Endothelial cell of umbilical vein (primary cell): ENCODE measurements around the gene ATG10. TPM values are rescaled to one million over a fixed set of nuclear protein-coding genes. Genes with fewer than 3 reads are reported as not detected.

ENCODE experiments used
- BruUV-seq: library from RNA; stranded (reverse); fragments of 400-500 nt; replicated peaks from 2 replicates; lab custom pipeline; 2021; lab: Mats Ljungman, UMichigan
- CTCF ChIA-PET: fragments of 300-600, 350-600 bp; sonication (Branson Sonifier 250); formaldehyde crosslinking; loops from one replicate; lab custom pipeline; 2021; ENCODE audit warnings: antibody characterized with exemption, inconsistent platforms; lab: Charles Lee
- POLR2A ChIA-PET: fragments of 300-600, 350-600 bp; sonication (Branson Sonifier 250); formaldehyde crosslinking; loops from one replicate; lab custom pipeline; 2021; ENCODE audit warnings: antibody characterized with exemption, inconsistent platforms; lab: Charles Lee
- DNase-seq: peaks from one replicate; pipeline ENCODE4 v3.0.0-alpha.2; 2011; ENCODE audit warnings: low read depth, low spot score
- FAIRE-seq: peaks from 2 replicates; lab custom pipeline; 2011; peaks lifted over from hg19 to GRCh38; lab: Jason Lieb, UNC
- H2AFZ ChIP-seq: 2 replicates; pipeline ENCODE4 v1.6.0; 2012; ENCODE audit warnings: low read depth, low read length, control low read depth, inconsistent platforms
- H3K27ac ChIP-seq: 2 replicates; pipeline ENCODE4 v1.5.1; 2011; ENCODE audit warnings: low read depth, mild to moderate bottlenecking, control low read depth, low read length, moderate library complexity; ENCODE audit not compliant: insufficient read depth
- H3K27me3 ChIP-seq, 2 experiments: 2 replicates each; pipeline versions ENCODE4 v1.6.0 to v1.6.1; 2011; ENCODE audit warnings: low read length in 2 of 2, mixed read lengths in 1 of 2; ENCODE audit not compliant: control insufficient read depth in 2 of 2, insufficient read depth in 2 of 2
- H3K36me3 ChIP-seq, 2 experiments: 2 replicates in 1 of 2; 3 replicates in 1 of 2; pipeline ENCODE4 v1.5.1; 2011; ENCODE audit warnings: low read length in 2 of 2, mild to moderate bottlenecking in 1 of 2, moderate library complexity in 1 of 2; ENCODE audit not compliant: control insufficient read depth in 2 of 2, insufficient read depth in 2 of 2; ENCODE audit errors: extremely low read depth in 1 of 2
- H3K4me1 ChIP-seq: 3 replicates; pipeline ENCODE4 v1.5.1; 2011; ENCODE audit warnings: mild to moderate bottlenecking, low read length; ENCODE audit not compliant: control insufficient read depth, insufficient read depth; ENCODE audit errors: extremely low read depth
- H3K4me2 ChIP-seq: 2 replicates; pipeline ENCODE4 v1.6.1; 2011; ENCODE audit warnings: low read length, control low read depth, mixed read lengths; ENCODE audit not compliant: insufficient read depth
- H3K4me3 ChIP-seq, 3 experiments: fragments of 200-600 bp in 1 of 3; sonication (generic), shearing (Covaris generic) in 1 of 3; replicated peaks in 1 of 3; 2 replicates each; pipeline ENCODE4 v1.5.1; 2011 to 2016; ENCODE audit warnings: control low read depth in 3 of 3, low read length in 3 of 3, mild to moderate bottlenecking in 2 of 3, inconsistent platforms in 1 of 3, low read depth in 1 of 3, moderate library complexity in 1 of 3; ENCODE audit not compliant: insufficient read depth in 1 of 3
- H3K79me2 ChIP-seq: 2 replicates; pipeline ENCODE4 v1.6.0; 2012; ENCODE audit warnings: low read length, inconsistent platforms; ENCODE audit not compliant: control insufficient read depth, insufficient read depth
- H3K9ac ChIP-seq: replicated peaks from 2 replicates; pipeline ENCODE3; 2011; ENCODE audit warnings: low read length, control low read depth; ENCODE audit not compliant: insufficient read depth; ENCODE audit errors: extremely low read depth
- H3K9me1 ChIP-seq: replicated peaks from 3 replicates; pipeline ENCODE4 v1.6.0; 2011; ENCODE audit warnings: mild to moderate bottlenecking, low read length; ENCODE audit not compliant: control insufficient read depth, insufficient read depth; ENCODE audit errors: extremely low read depth
- H3K9me3 ChIP-seq: replicated peaks from 2 replicates; pipeline ENCODE4 v1.5.1; 2012; ENCODE audit warnings: low read length, inconsistent platforms; ENCODE audit not compliant: control insufficient read depth, insufficient read depth
- H4K20me1 ChIP-seq: replicated peaks from 2 replicates; pipeline ENCODE3; 2011; ENCODE audit warnings: mild to moderate bottlenecking, low read length; ENCODE audit not compliant: control insufficient read depth, insufficient read depth; ENCODE audit errors: extremely low read depth
- CTCF ChIP-seq, 2 donors: IDR thresholded peaks; 1 replicate in 1 of 2; 2 replicates in 1 of 2; pipeline ENCODE4 v1.5.1; 2011; ENCODE audit warnings: low read length in 2 of 2, mild to moderate bottlenecking in 2 of 2, moderate library complexity in 2 of 2, control low read depth in 1 of 2, inconsistent platforms in 1 of 2, low read depth in 1 of 2; ENCODE audit not compliant: insufficient read depth in 1 of 2; ENCODE audit errors: extremely low read depth in 1 of 2
- EZH2 ChIP-seq: IDR thresholded peaks from 2 replicates; pipeline ENCODE4 v1.6.1; 2012; ENCODE audit warnings: borderline replicate concordance, low read depth, mild to moderate bottlenecking, moderate library complexity, low read length, inconsistent platforms; ENCODE audit not compliant: severe bottlenecking
- FOS ChIP-seq: IDR thresholded peaks from 2 replicates; pipeline ENCODE4 v1.6.1; 2011; ENCODE audit warnings: mild to moderate bottlenecking, low read length, moderate library complexity, borderline replicate concordance; ENCODE audit not compliant: insufficient read depth
- GATA2 ChIP-seq: IDR thresholded peaks from 2 replicates; pipeline ENCODE4 v1.7.0; 2011; ENCODE audit warnings: low read depth, mild to moderate bottlenecking, moderate library complexity, mixed read lengths, low read length; ENCODE audit not compliant: insufficient read length, insufficient read depth
- JUN ChIP-seq: IDR thresholded peaks from 2 replicates; pipeline ENCODE4 v1.6.1; 2011; ENCODE audit warnings: borderline replicate concordance, low read depth; ENCODE audit not compliant: insufficient read length, insufficient read depth
- MAX ChIP-seq: IDR thresholded peaks from 2 replicates; pipeline ENCODE4 v1.6.1; 2011; ENCODE audit not compliant: insufficient read depth, insufficient read length
- MYC ChIP-seq: IDR thresholded peaks from one replicate; pipeline ENCODE4 v1.6.1; 2011; ENCODE audit warnings: mild to moderate bottlenecking, low read depth, low read length
- POLR2A ChIP-seq: IDR thresholded peaks from 2 replicates; pipeline ENCODE4 v1.6.1; 2012; ENCODE audit warnings: low read depth, mild to moderate bottlenecking, control low read depth, low read length
- POLR2AphosphoS5 ChIP-seq: IDR thresholded peaks from 2 replicates; pipeline ENCODE4 v1.6.1; 2012; ENCODE audit warnings: low read depth, mild to moderate bottlenecking, control low read depth, low read length, moderate library complexity; ENCODE audit not compliant: insufficient read depth
- dilution Hi-C: fragments of 300-500 bp; cut with MboI; formaldehyde crosslinking; loops from one replicate; pipeline ENCODE4 v1.15.0; 2019; ENCODE audit warnings: low sequenced_read_pairs; ENCODE audit not compliant: extremely low pct_ligation_motif_present
- intact Hi-C: fragments of 100-400 bp; cut with micrococcal nuclease; formaldehyde crosslinking; loops from one replicate; pipeline ENCODE4 v1.10.0; 2022
- polyA plus RNA-seq, 4 experiments: library from polyadenylated mRNA; depleted of rRNA in 3 of 4; stranded (reverse) in 3 of 4; unstranded in 1 of 4; fragments of >200 nt; gene quantifications; 2 replicates each; pipeline versions ENCODE4 v1.2.1 to v1.2.3, GENCODE V29; 2011 to 2012; ENCODE audit warnings: missing spikeins in 1 of 4
- total RNA-seq: library from RNA; stranded (reverse); gene quantifications from 2 replicates; pipeline ENCODE4 v1.2.3, GENCODE V29; 2021

The ATG10 gene
- total and polyA plus RNA-seq, 2 donors (not counting 3 experiments of a cell fraction or from before 2014, with no cell fraction given) = 1.6 to 3.9 TPM

GRCh38 chr5:82156874-82157273, 185.1 kb downstream of the ATG10 start:
- POLR2A ChIA-PET = no interaction called here
- BruUV-seq = no TSS peak
- no peaks in the 10 kb centered on the region for H4K20me1 ChIP-seq
- no peaks in the 10 kb centered on the region for H3K9me3 ChIP-seq
- FAIRE-seq = no peak
- H2AFZ ChIP-seq = no peak overlapping the region
- dilution Hi-C loops (no loop called here), intact Hi-C loops (no loop called here)
- no peak for TF ChIP-seq POLR2AphosphoS5
- TF ChIP-seq CTCF (IDR thresholded peaks at IDR 0.05; ENCODE audit: extremely low read depth in 1 of 2, insufficient read depth in 1 of 2, low read depth in 1 of 2, low read length in 2 of 2) = no peak
- no peak for TF ChIP-seq MYC
- TF ChIP-seq GATA2 = no peak
- no peak for TF ChIP-seq EZH2
- TF ChIP-seq POLR2A = no peak
- no peak for TF ChIP-seq MAX
- TF ChIP-seq JUN = no peak
- TF ChIP-seq FOS = no peak
- H3K79me2 ChIP-seq = no peaks in the 10 kb centered on the region
- H3K36me3 ChIP-seq = no peaks in the 10 kb centered on the region
- CTCF ChIA-PET = no interaction called here
- no peaks in the 10 kb centered on the region for H3K27me3 ChIP-seq
- no peak overlapping the region for H3K27ac ChIP-seq
- no peaks in the 10 kb centered on the region for H3K9me1 ChIP-seq
- DNase-seq = no peak
- no peak overlapping the region for H3K4me2 ChIP-seq
- no peak overlapping the region for H3K9ac ChIP-seq
- H3K4me3 ChIP-seq = no peak overlapping the region
- H3K4me1 ChIP-seq = no peaks in the 10 kb centered on the region
